Measurements from ENCODE around the gene CNOT8.

DNA sequence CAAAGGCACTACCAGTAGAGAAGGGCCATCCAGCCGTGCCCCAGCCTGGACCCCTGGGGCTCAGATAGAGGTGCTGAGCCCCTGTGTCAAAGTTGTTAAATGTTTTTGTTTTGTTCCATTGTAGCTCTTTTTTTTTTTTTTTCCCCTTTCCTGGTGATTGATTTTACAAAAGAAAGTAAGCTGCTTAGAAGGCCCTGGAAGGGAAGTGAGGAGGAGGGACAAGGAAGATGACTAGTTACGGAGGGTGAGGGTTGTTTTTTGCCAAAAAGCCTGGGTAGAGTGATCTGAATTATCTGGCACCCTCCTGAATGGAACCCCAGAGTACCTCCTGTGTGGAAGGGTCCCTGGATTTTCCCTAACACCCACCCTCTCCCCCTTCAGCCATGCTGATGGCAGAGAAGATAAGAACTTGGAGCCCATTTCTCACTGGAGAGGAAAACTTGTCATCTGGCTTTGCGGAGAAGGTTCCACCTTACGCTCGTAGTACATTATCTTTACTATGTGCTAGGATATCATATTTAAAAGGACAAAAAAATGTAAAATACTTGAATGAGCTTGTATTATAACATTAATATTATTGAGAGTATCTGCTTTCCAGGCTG, 41.4 kb upstream of the CNOT8 start:
- TF ChIP-seq FOXA1 (IDR thresholded peaks at IDR 0.05): no peak
- no peak for TF ChIP-seq ELF4 (IDR thresholded peaks at IDR 0.05)

Measured in HEK293T (cell line).